HG03196 (cell line): ENCODE measurements around the gene MYO18B.
"Not testable (repeated sequence)": the region's sequence is repeated elsewhere in the genome, so short reads cannot be mapped to it uniquely, and the experiment has no call there.

Experiments used
- ATAC-seq: cut with Tn5 transposase; IDR thresholded peaks from one replicate; pipeline ENCODE4 v1.9.1; 2021; ENCODE audit not compliant: unreplicated experiment

The MYO18B gene

DNA sequence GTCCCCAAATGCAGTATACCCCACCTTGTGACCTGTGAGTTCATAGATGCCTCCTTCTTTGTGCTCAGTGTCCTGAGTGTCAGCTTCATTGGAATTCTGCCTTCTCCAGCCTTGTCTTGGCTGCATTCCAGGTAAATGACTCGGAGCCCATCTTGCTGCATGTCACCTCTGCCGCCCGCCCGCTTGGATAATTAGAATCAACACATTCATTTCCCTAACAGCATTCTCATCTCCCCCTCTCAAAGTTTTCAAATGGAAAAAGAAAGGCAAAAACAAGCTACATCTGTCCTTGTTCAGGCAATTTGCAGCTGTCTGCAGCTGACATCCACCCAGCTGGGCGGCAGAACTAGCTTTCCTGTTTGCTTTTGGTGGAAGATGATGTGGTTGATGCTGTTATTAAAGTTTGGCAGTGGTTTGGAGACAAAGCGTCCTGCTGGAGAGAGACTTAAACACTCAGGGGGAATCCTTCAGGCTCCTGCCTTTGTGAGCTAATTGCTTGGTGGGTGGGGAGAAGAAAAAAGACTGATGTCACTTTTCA is 228.5 kb downstream of the MYO18B start:
- ATAC-seq = no peak

DNA sequence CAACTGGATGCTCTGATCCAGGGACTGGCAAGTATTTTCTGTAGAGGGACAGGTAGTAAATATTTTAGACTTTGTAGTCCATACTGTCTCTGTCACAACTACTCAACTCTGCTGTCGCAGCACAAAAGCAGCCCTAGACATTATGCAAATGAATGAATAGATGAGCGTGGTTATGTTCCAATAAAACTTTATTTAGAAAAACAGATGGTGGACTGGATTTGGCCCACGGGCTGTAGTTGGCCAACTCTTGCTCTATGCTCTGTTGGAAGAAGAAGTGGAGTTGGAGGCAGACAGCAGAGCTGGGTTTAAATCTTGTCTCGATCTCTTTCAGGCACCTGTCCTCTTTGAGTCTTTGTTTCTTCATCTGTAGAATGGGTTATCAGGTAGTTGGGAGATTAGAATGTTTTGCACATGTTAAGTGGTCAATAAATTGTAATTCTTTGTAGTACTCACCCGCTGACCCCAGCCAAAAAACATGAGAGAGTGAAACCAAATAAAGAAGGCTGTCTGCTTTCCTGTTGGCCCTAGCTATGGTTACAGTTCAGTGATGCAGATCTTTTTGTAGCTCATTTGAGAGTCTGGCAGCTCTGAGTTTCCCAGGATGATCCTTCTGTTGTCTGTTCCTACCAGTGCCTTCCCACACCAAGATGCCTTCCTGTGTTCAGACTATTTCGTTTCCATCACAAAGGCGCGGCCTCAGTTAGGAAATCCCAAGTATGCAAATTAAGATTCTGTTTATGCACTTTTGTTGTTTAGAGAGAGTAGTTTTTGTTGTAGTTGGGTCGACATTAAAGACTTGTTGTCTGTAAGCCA is 229.2 kb downstream of the MYO18B start:
- no peak for ATAC-seq

GRCh38 chr22:25972397-25972796 is 230.4 kb downstream of the MYO18B start:
- no peak for ATAC-seq

DNA sequence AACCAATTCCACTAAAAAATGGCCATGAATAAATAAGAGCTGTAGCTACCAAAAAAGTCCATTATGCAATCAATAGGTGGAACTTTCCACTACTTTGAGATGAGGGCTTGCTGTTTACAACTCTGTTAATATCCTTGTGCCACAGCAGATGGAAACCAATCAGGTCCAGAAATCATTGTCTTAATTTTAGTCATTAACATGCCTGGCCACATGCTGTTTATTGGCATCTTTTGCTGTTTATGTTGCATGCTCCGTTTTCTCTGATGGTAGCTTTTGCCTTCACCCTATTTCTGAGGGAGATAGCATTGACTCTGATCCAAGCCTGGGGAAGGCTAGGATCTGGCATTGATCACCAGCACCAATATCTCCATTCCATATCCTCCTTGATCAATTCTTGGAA is 234.4 kb downstream of the MYO18B start:
- no peak for ATAC-seq

DNA sequence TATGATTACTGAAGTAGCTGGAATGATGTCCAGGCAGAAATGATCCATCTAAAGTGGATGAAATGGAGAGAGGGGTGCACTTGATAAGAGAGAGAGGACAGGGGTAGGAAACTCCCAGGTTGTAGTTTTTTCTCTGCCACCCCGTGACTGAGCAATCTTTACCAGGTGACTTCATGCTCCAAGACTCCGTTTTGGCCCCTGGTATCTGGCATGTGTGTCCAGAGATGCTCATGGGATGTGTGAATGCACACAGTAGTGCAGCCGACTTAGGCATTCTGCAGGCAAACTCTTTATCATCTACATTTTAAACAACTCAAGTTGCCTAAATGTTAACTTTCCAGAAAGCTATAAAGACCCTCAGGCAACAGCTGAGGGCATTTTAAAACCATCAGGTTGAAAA is 238.0 kb downstream of the MYO18B start:
- no peak for ATAC-seq

DNA sequence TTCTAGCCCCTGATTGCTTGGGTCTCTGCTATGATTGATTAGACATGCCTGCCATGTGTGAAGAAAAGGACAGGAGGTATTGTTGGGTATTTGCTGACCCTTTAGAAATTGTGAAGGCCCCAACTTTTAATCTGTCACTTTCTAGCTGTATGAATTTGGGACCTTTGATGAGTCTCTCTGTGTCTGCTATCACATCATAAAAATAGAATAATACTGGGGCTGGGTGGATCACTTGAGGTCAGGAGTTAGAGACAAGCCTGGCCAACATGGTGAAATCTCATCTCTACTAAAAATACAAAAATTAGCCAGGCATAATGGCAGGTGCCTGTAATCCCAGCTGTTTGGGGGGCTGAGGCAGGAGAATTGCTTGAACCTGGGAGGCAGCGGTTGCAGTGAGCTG is 242.9 kb downstream of the MYO18B start:
- ATAC-seq = not testable (repeated sequence)

DNA sequence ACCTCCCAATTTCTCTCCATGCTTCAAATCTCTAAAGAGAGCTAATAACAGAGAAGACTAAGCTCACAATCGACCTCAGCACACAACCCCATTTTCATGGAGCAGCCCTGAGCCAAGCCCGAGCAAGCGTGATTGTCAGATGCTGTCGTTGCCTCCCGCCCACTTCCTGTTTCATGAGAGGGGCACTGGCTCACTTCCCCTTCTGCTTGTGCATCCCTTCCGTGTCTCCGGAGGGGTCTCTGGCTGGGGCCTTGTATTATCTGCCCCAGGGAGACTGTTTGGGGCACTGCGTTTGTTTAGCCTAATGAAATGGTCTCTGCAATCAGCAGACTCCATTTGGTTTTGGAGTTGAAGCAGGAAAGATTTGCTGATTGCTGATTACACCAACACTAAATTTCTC is 246.0 kb downstream of the MYO18B start:
- no peak for ATAC-seq

DNA sequence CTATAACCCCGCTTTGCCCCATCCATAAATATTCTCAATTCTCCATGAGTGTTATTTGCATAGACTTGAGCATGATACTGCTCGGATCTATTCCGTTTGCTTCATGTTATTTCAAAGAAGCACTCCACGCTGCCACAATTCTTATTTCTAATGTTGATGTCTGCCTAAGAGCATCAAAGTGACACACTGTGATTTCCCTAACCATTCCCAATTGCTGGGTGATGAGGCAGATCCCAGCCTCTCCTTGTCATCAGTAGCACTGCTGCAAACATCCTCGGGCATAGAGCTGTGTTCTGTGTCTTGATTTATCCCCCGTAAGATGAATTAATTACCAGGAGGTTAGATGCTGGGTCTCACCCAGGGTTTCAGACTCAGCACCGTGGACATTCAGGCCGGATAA is 249.0 kb downstream of the MYO18B start:
- no peak for ATAC-seq

DNA sequence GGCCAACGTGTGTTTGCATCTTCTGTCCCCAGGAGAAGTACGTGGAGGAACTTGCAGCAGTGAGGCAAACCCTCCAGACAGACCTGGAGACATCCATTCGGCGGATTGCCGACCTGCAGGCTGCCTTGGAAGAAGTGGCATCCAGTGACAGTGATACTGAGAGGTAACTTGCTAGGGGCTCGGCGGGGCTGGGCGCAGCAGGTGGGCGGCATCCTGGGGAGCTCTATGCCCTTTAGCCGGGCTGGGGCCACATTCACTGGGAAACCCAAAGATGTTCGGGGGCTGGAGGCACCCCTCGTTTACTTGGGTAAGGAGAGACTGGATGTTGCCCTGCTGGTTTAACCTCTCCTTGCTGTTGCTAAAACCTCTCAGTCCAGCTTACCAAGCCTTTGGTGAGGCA is 250.3 kb downstream of the MYO18B start:
- no peak for ATAC-seq

- no peak for ATAC-seq
Measured at GRCh38 chr22:25996669-25997068, 254.7 kb downstream of the MYO18B start.

- ATAC-seq = no peak
Measured at GRCh38 chr22:25997886-25998775, 256.1 kb downstream of the MYO18B start.

- no peak for ATAC-seq
Measured at GRCh38 chr22:26002456-26002855, 260.5 kb downstream of the MYO18B start.

GRCh38 chr22:26004477-26004876 is 262.5 kb downstream of the MYO18B start:
- no peak for ATAC-seq

DNA sequence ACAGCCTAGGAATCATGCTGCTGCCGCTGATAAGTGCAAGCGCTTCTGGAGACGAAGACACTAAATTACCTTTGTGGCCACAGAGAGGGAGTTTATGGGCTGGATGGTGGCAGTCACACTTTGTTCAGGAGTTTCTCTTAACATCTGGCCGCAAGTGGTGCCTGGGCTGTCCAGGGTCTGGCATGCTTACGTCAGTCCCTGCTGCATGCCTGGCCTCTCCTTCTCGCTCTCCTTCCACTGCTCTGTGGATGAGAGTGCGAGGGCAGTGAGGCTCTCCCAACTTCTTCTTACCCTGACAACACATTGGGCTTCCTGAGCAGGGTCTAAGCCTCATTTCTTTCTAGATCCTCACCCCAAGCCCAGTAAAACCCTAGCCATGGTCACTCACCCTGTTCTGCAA is 266.6 kb downstream of the MYO18B start:
- no peak for ATAC-seq

GRCh38 chr22:26016916-26017315 is 274.9 kb downstream of the MYO18B start:
- no peak for ATAC-seq

DNA sequence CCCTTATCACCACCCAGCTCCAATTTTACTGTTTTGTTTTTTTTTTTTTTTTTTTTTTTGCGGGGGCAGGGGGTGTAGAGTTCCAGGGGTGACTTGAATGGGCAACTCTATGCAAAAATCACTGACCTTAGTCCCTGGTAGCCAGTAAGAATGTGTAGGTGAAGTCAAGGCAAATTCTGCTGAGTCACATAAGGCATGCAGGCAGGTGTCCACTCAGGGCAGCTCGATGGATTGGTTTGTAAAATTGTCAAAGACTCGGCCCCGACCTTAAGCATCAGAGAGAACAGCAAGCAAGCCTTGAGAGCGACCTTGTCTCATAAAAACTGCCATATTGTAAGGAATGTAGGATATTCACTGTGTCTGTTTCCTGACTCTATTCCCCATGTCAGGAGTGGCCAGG is 275.9 kb downstream of the MYO18B start:
- no peak for ATAC-seq

- ATAC-seq = no peak
Measured at GRCh38 chr22:26019596-26019995, 277.6 kb downstream of the MYO18B start.

DNA sequence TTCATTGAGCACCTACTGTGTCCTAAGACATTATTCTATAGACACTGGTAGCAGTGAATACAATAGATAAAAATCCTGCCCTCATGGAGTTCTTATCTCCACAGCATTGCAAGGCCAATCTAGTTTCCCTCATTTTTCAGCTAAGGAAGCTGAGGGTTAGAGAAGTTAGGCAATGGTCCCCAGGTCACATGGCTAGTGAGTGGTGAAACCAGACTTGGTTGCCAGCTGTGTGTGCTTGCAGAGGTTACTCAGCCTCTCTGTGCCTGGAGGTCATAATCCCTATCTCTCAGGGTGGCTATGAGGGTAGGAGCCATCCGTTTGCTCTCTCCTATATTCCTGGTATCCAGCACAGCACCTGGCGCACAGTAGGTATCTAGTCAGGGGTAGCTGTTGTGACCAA is 279.5 kb downstream of the MYO18B start:
- ATAC-seq = no peak

DNA sequence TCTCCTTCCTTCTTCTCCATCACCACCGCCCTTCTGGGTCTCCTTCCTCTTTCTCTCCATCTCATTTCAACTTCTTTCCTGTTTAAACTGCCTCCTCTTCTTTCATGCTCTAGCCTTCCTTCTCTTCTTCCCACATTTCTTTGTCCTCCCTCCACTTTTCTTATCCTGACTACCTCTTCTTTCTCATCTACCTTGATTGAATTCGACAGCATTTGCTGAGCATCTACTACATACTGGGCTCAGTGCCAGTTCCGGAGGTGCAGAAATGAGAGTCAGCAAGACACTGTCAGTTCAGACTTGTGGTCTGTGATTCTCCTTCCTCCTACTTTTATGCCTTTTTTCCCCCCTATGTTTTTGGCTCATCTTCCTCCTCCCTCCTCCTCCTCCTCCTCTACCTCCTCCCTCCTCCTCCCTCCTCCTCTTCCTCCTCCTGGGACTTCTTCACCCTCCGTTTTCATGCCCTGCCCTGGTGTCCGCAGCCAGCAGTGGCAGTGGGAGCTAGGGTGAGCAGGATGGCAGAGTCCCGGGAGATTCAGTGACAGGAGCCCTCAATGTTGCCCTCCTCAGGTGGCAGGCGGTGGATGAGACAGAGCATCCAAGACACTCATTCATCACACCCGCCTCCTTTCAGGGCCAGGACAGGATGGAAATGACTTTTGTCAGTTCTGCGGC is 281.3 kb downstream of the MYO18B start:
- ATAC-seq = no peak

- no peak for ATAC-seq
Measured at GRCh38 chr22:26025626-26026025, 283.6 kb downstream of the MYO18B start.

DNA sequence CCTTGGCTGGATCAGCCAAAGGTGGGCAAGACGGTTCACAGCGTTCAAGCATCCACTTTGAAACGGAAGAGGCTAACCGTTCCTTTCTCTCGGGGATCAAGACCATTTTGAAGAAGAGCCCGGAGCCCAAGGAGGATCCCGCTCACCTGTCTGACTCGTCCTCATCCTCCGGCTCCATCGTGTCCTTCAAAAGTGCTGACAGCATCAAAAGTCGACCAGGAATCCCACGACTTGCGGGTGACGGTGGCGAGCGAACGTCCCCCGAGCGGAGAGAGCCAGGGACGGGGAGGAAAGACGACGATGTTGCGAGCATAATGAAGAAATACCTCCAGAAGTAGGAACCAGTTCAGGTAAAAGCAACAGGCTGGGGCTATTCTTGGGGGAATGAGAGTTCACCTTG is 285.4 kb downstream of the MYO18B start:
- no peak for ATAC-seq
